HFFc6 (cell line): ENCODE measurements around the gene TRIM71. TPM values are rescaled to one million over a fixed set of nuclear protein-coding genes. Genes with fewer than 3 reads are reported as not detected.

Experiments used
- DNase-seq: peaks from one replicate; pipeline ENCODE4 v3.0.0-alpha.2; 2018
- H3K27ac Mint-ChIP-seq: 2 replicates; pipeline ENCODE4 v1.8.0; 2020; ENCODE audit warnings: mild to moderate bottlenecking, mixed read lengths
- H3K27me3 Mint-ChIP-seq: 2 replicates; pipeline ENCODE4 v1.8.0; 2021; ENCODE audit warnings: mild to moderate bottlenecking, moderate library complexity, mixed read lengths; ENCODE audit not compliant: insufficient read depth
- H3K36me3 Mint-ChIP-seq: 2 replicates; pipeline ENCODE4 v1.8.0; 2021; ENCODE audit warnings: low read depth, mixed read lengths
- H3K4me1 Mint-ChIP-seq: 2 replicates; pipeline ENCODE4 v1.8.0; 2020; ENCODE audit warnings: low read depth, mixed read lengths
- H3K4me3 Mint-ChIP-seq: 2 replicates; pipeline ENCODE4 v1.8.0; 2020; ENCODE audit warnings: mild to moderate bottlenecking, moderate library complexity, mixed read lengths
- H3K9me3 Mint-ChIP-seq: 2 replicates; pipeline ENCODE4 v1.8.0; 2020; ENCODE audit warnings: mild to moderate bottlenecking, mixed read lengths
- CTCF ChIP-seq: fragments of 200-600 bp; sonication (generic); IDR thresholded peaks from 2 replicates; pipeline ENCODE4 v1.5.0; 2021; ENCODE audit warnings: antibody characterized with exemption, mild to moderate bottlenecking
- total RNA-seq, 6 experiments: library from RNA; stranded (reverse); fragmentation: NEBNext Ultra II Directional; extraction: Animal tissue kit (Norgen Biotek cat#: 25700); gene quantifications; 2 replicates in 1 of 6; 3 replicates in 5 of 6; pipeline ENCODE4 v1.2.3, GENCODE V29; 2021

The TRIM71 gene
- total RNA-seq, 6 experiments from 2014 or later: not detected

- H3K4me1 Mint-ChIP-seq: no peaks in the 10 kb centered on the region
- no peak overlapping the region for H3K4me3 Mint-ChIP-seq
- no peak overlapping the region for H3K27ac Mint-ChIP-seq
- H3K9me3 Mint-ChIP-seq: no peaks in the 10 kb centered on the region
- no peaks in the 10 kb centered on the region for H3K36me3 Mint-ChIP-seq
- no peak for DNase-seq
- TF ChIP-seq CTCF: no peak
- H3K27me3 Mint-ChIP-seq: peaks cover 41% of the 10 kb centered on the region
These were observed 14.0 kb downstream of the TRIM71 start for GRCh38 chr3:32831791-32832190.

- no peak for DNase-seq
- Mint-ChIP-seq H3K27ac (no peak overlapping the region), H3K4me3 (no peak overlapping the region), H3K4me1 (no peaks in the 10 kb centered on the region), H3K27me3 (peaks cover 43% of the 10 kb centered on the region), H3K36me3 (no peaks in the 10 kb centered on the region), H3K9me3 (no peaks in the 10 kb centered on the region)
- TF ChIP-seq CTCF: no peak
These were observed 14.4 kb downstream of the TRIM71 start for GRCh38 chr3:32832193-32832592.

GRCh38 chr3:32835049-32835371, 17.2 kb downstream of the TRIM71 start:
- H3K36me3 Mint-ChIP-seq: no peaks in the 10 kb centered on the region
- no peaks in the 10 kb centered on the region for H3K4me1 Mint-ChIP-seq

GRCh38 chr3:32835961-32836360, 18.2 kb downstream of the TRIM71 start:
- no peaks in the 10 kb centered on the region for H3K9me3 Mint-ChIP-seq
- no peak overlapping the region for H3K27ac Mint-ChIP-seq
- no peaks in the 10 kb centered on the region for H3K36me3 Mint-ChIP-seq
- DNase-seq: no peak
- H3K4me1 Mint-ChIP-seq: no peaks in the 10 kb centered on the region
- H3K4me3 Mint-ChIP-seq: no peak overlapping the region
- TF ChIP-seq CTCF: no peak
- H3K27me3 Mint-ChIP-seq: peaks cover 54% of the 10 kb centered on the region

More at GRCh38 chr3:32835049-32835371, 17.2 kb downstream of the TRIM71 start:
- Mint-ChIP-seq H3K9me3 (no peaks in the 10 kb centered on the region), H3K27me3 (peaks cover 52% of the 10 kb centered on the region), H3K4me3 (no peak overlapping the region), H3K27ac (no peak overlapping the region)
- no peak for TF ChIP-seq CTCF
- no peak for DNase-seq

GRCh38 chr3:32836601-32837000, 18.8 kb downstream of the TRIM71 start:
- no peak for TF ChIP-seq CTCF
- no peaks in the 10 kb centered on the region for H3K4me1 Mint-ChIP-seq
- no peak for DNase-seq

GRCh38 chr3:32837366-32837765, 19.6 kb downstream of the TRIM71 start:
- Mint-ChIP-seq H3K27me3 (peaks cover 56% of the 10 kb centered on the region), H3K27ac (no peak overlapping the region), H3K36me3 (no peaks in the 10 kb centered on the region), H3K9me3 (no peaks in the 10 kb centered on the region), H3K4me1 (peaks cover 5% of the 10 kb centered on the region; the same call in 1 of the 2 replicates), H3K4me3 (no peak overlapping the region)
- DNase-seq: no peak
- TF ChIP-seq CTCF: no peak

More at GRCh38 chr3:32836601-32837000, 18.8 kb downstream of the TRIM71 start:
- Mint-ChIP-seq H3K27ac (no peak overlapping the region), H3K4me3 (no peak overlapping the region), H3K9me3 (no peaks in the 10 kb centered on the region), H3K27me3 (peaks cover 55% of the 10 kb centered on the region), H3K36me3 (no peaks in the 10 kb centered on the region)
